Endodermal cell (in vitro differentiated cells): ENCODE measurements around the gene ERFE. TPM values are rescaled to one million over a fixed set of nuclear protein-coding genes. Genes with fewer than 3 reads are reported as not detected.

ENCODE experiments used
- DNase-seq: peaks from one replicate; pipeline ENCODE4 v3.0.0-alpha.2; 2017
- H3K27ac ChIP-seq: 2 replicates; pipeline ENCODE4 v1.5.1; 2013; ENCODE audit warnings: mild to moderate bottlenecking, low read depth, low read length, moderate library complexity
- H3K27me3 ChIP-seq: 2 replicates; pipeline ENCODE4 v1.6.1; 2013; ENCODE audit warnings: mild to moderate bottlenecking, low read length, moderate library complexity; ENCODE audit not compliant: insufficient read depth, control insufficient read depth, poor library complexity, severe bottlenecking
- H3K36me3 ChIP-seq: 2 replicates; pipeline ENCODE4 v1.7.0; 2013; ENCODE audit warnings: mild to moderate bottlenecking, low read length, moderate library complexity; ENCODE audit not compliant: control insufficient read depth, insufficient read depth
- H3K4me1 ChIP-seq: one replicate; pipeline ENCODE4 v1.7.0; 2013; ENCODE audit warnings: low read length; ENCODE audit not compliant: control insufficient read depth, insufficient read depth
- H3K4me3 ChIP-seq: 2 replicates; pipeline ENCODE4 v1.5.1; 2013; ENCODE audit warnings: mild to moderate bottlenecking, low read length, moderate library complexity
- H3K9ac ChIP-seq: 2 replicates; pipeline ENCODE4 v1.6.1; 2013; ENCODE audit warnings: mild to moderate bottlenecking, low read length, moderate library complexity; ENCODE audit not compliant: poor library complexity, severe bottlenecking; ENCODE audit errors: extremely low read depth
- H3K9me3 ChIP-seq: 2 replicates; pipeline ENCODE4 v1.6.1; 2013; ENCODE audit warnings: mild to moderate bottlenecking, low read length, moderate library complexity; ENCODE audit not compliant: control insufficient read depth
- H3K27ac Mint-ChIP-seq: 2 replicates; pipeline ENCODE4 v1.8.0; 2020; ENCODE audit warnings: mixed read lengths
- H3K27me3 Mint-ChIP-seq: 2 replicates; pipeline ENCODE4 v1.8.0; 2021; ENCODE audit warnings: mild to moderate bottlenecking, mixed read lengths; ENCODE audit not compliant: insufficient read depth
- H3K36me3 Mint-ChIP-seq: 2 replicates; pipeline ENCODE4 v1.8.0; 2020; ENCODE audit warnings: low read depth, mixed read lengths
- H3K4me1 Mint-ChIP-seq: 2 replicates; pipeline ENCODE4 v1.8.0; 2020; ENCODE audit warnings: mixed read lengths
- H3K4me3 Mint-ChIP-seq: 2 replicates; pipeline ENCODE4 v1.8.0; 2020; ENCODE audit warnings: mild to moderate bottlenecking, moderate library complexity, mixed read lengths
- H3K9me3 Mint-ChIP-seq: 2 replicates; pipeline ENCODE4 v1.8.0; 2020; ENCODE audit warnings: mild to moderate bottlenecking, mixed read lengths
- CTCF ChIP-seq: fragments of 200-600 bp; sonication (generic); conservative IDR thresholded peaks from 2 replicates; pipeline ENCODE4 v1.5.0; 2021; ENCODE audit warnings: antibody characterized with exemption, mild to moderate bottlenecking
- WGBS, 2 experiments: methylation state at CpG; one replicate each; pipeline versions ENCODE4 v1.1.5 to v1.1.7; 2013; ENCODE audit warnings: missing lambda C conversion rate in 2 of 2, mixed read lengths in 1 of 2; ENCODE audit not compliant: insufficient coverage in 1 of 2, insufficient read length in 1 of 2; 5-methylcytosine and 5-hydroxymethylcytosine counted together
- total RNA-seq, 2 donors: library from RNA; stranded (reverse); fragmentation: NEBNext Ultra II Directional in 1 of 2; extraction: Animal tissue kit (Norgen Biotek cat#: 25700) in 1 of 2; gene quantifications; 2 replicates in 1 of 2; 3 replicates in 1 of 2; pipeline ENCODE4 v1.2.1, GENCODE V29; 2021

ERFE gene
- total RNA-seq, 2 donors from 2014 or later = 0.48 to 1.6 TPM

- H3K36me3 Mint-ChIP-seq = peaks cover 45% of the 10 kb centered on the region
- H3K4me1 Mint-ChIP-seq = no peaks in the 10 kb centered on the region
- Histone ChIP-seq H3K4me3 (no peak overlapping the region), H3K27ac (no peak overlapping the region), H3K27me3 (no peaks in the 10 kb centered on the region), H3K9me3 (no peaks in the 10 kb centered on the region), H3K9ac (no peak overlapping the region), H3K36me3 (peaks cover 72% of the 10 kb centered on the region), H3K4me1 (no peaks in the 10 kb centered on the region)
- no peaks in the 10 kb centered on the region for H3K27me3 Mint-ChIP-seq
- no peak overlapping the region for H3K27ac Mint-ChIP-seq
- TF ChIP-seq CTCF = no peak
- H3K9me3 Mint-ChIP-seq = no peaks in the 10 kb centered on the region
- WGBS, 2 experiments = 97 to 100% methylated on average over 5 to 9 of the region's 9 CpGs
- H3K4me3 Mint-ChIP-seq = no peak overlapping the region
- DNase-seq = no peak
Measured at GRCh38 chr2:238171575-238172187, 12.9 kb downstream of the ERFE start.

GRCh38 chr2:238172439-238172838 lies 13.7 kb downstream of the ERFE start:
- H3K4me1 ChIP-seq = no peaks in the 10 kb centered on the region
- H3K4me3 Mint-ChIP-seq = no peak overlapping the region
- H3K27me3 ChIP-seq = no peaks in the 10 kb centered on the region
- no peak for DNase-seq
- H3K36me3 Mint-ChIP-seq = peaks cover 51% of the 10 kb centered on the region
- 93 to 96% methylated on average over 12 to 14 of the region's 14 CpGs for WGBS, 2 experiments
- H3K4me1 Mint-ChIP-seq = peaks cover 6% of the 10 kb centered on the region
- H3K27ac ChIP-seq = no peak overlapping the region
- TF ChIP-seq CTCF = no peak
- H3K9me3 ChIP-seq = no peaks in the 10 kb centered on the region
- H3K27me3 Mint-ChIP-seq = no peaks in the 10 kb centered on the region
- H3K27ac Mint-ChIP-seq = peak overlapping the region; percentile 52
- H3K9me3 Mint-ChIP-seq = no peaks in the 10 kb centered on the region
- peaks cover 79% of the 10 kb centered on the region for H3K36me3 ChIP-seq
- no peak overlapping the region for H3K9ac ChIP-seq
- H3K4me3 ChIP-seq = no peak overlapping the region

- DNase-seq = no peak
- Mint-ChIP-seq H3K9me3 (no peaks in the 10 kb centered on the region), H3K36me3 (peaks cover 60% of the 10 kb centered on the region), H3K27ac (no peak overlapping the region), H3K4me1 (peaks cover 6% of the 10 kb centered on the region), H3K4me3 (no peak overlapping the region), H3K27me3 (no peaks in the 10 kb centered on the region)
- H3K27me3 ChIP-seq = no peaks in the 10 kb centered on the region
- H3K9me3 ChIP-seq = no peaks in the 10 kb centered on the region
- H3K9ac ChIP-seq = no peak overlapping the region
- WGBS, 2 experiments = 90 to 100% methylated on average over 1 to 2 of the region's 2 CpGs
- H3K4me1 ChIP-seq = no peaks in the 10 kb centered on the region
- peak; percentile 66 for TF ChIP-seq CTCF
- peaks cover 86% of the 10 kb centered on the region for H3K36me3 ChIP-seq
- H3K27ac ChIP-seq = no peak overlapping the region
- H3K4me3 ChIP-seq = no peak overlapping the region
Measured at GRCh38 chr2:238173692-238174091, 14.9 kb downstream of the ERFE start.
